HepG2 (cell line): ENCODE measurements around the gene PLD1. TPM values are rescaled to one million over a fixed set of nuclear protein-coding genes. Genes with fewer than 3 reads are reported as not detected.
A peak's percentile ranks its signal among the peaks of the same experiment; 100 is the strongest.

Experiments
- ARID5B ChIP-seq: IDR thresholded peaks from 2 replicates; pipeline ENCODE4 v1.4.0; 2020; ENCODE audit warnings: mild to moderate bottlenecking, missing genetic modification reagents
- CEBPG ChIP-seq: IDR thresholded peaks from 2 replicates; pipeline ENCODE4 v1.6.1; 2016
- E2F5 ChIP-seq: sonication (generic); formaldehyde crosslinking; conservative IDR thresholded peaks from 2 replicates; pipeline ENCODE4 v1.4.0; 2020; ENCODE audit warnings: missing genetic modification reagents
- ESRRA ChIP-seq: sonication (generic); formaldehyde crosslinking; IDR thresholded peaks from 2 replicates; pipeline ENCODE4 v1.5.1; 2020; ENCODE audit warnings: mild to moderate bottlenecking, low read depth, missing genetic modification reagents
- GTF2F1 ChIP-seq: fragments of 150-350 bp; IDR thresholded peaks from 2 replicates; pipeline ENCODE4 v1.6.1; 2014; ENCODE audit warnings: low read length
- HNRNPK ChIP-seq: fragments of 200-400 bp; formaldehyde crosslinking; IDR thresholded peaks from 2 replicates; pipeline ENCODE4 v1.6.1; 2018; ENCODE audit warnings: low read length, low read depth, moderate library complexity, mild to moderate bottlenecking; ENCODE audit not compliant: poor library complexity, severe bottlenecking
- IRX3 ChIP-seq: sonication (generic); formaldehyde crosslinking; IDR thresholded peaks from 2 replicates; pipeline ENCODE4 v1.8.1; 2023; ENCODE audit warnings: mild to moderate bottlenecking, low read depth, missing genetic modification reagents, borderline replicate concordance
- JUND ChIP-seq: sonication (generic); formaldehyde crosslinking; IDR thresholded peaks from 2 replicates; pipeline ENCODE4 v1.8.0; 2022; ENCODE audit warnings: mild to moderate bottlenecking, missing genetic modification reagents
- KDM1A ChIP-seq: IDR thresholded peaks from 2 replicates; pipeline ENCODE4 v1.6.1; 2016; ENCODE audit warnings: missing compliant biosample characterization
- NCOA5 ChIP-seq: sonication (generic); formaldehyde crosslinking; IDR thresholded peaks from 2 replicates; pipeline ENCODE4 v1.4.0; 2020; ENCODE audit warnings: missing genetic modification reagents
- NFE2L2 ChIP-seq: fragments of 150-350 bp; IDR thresholded peaks from 2 replicates; pipeline ENCODE4 v1.6.1; 2014; ENCODE audit warnings: low read length
- REPIN1 ChIP-seq: sonication (generic); formaldehyde crosslinking; IDR thresholded peaks from 2 replicates; pipeline ENCODE4 v1.8.0; 2022; ENCODE audit warnings: missing genetic modification reagents, low read depth, mild to moderate bottlenecking, borderline replicate concordance
- RFX3 ChIP-seq: IDR thresholded peaks from 2 replicates; pipeline ENCODE4 v1.6.1; 2016; ENCODE audit warnings: missing biosample characterization, missing genetic modification reagents
- SMYD3 ChIP-seq: sonication (generic); formaldehyde crosslinking; IDR thresholded peaks from 2 replicates; pipeline ENCODE4 v1.8.1; 2023; ENCODE audit warnings: mild to moderate bottlenecking, missing genetic modification reagents
- TEAD2 ChIP-seq: sonication (generic); formaldehyde crosslinking; IDR thresholded peaks from 2 replicates; pipeline ENCODE4 v1.9.0; 2021; ENCODE audit warnings: missing genetic modification reagents
- U2AF2 ChIP-seq: fragments of 200-400 bp; formaldehyde crosslinking; IDR thresholded peaks from 2 replicates; pipeline ENCODE4 v1.6.1; 2017; ENCODE audit warnings: low read depth, mild to moderate bottlenecking, low read length
- ZBTB21 ChIP-seq: sonication (generic); formaldehyde crosslinking; IDR thresholded peaks from 2 replicates; pipeline ENCODE4 v1.4.0; 2020; ENCODE audit warnings: missing genetic modification reagents
- ZBTB49 ChIP-seq: sonication (generic); formaldehyde crosslinking; IDR thresholded peaks from 2 replicates; pipeline ENCODE4 v1.4.0; 2020; ENCODE audit warnings: missing genetic modification reagents, borderline replicate concordance
- ZFP36L1 ChIP-seq: sonication (generic); formaldehyde crosslinking; IDR thresholded peaks from 2 replicates; pipeline ENCODE4 v1.8.0; 2022; ENCODE audit warnings: mild to moderate bottlenecking, missing genetic modification reagents, moderate library complexity
- ZNF33A ChIP-seq: sonication (generic); formaldehyde crosslinking; IDR thresholded peaks from 2 replicates; pipeline ENCODE4 v1.5.1; 2020; ENCODE audit warnings: missing genetic modification reagents, mild to moderate bottlenecking, moderate library complexity, borderline replicate concordance
- ZNF570 ChIP-seq: sonication (generic); formaldehyde crosslinking; IDR thresholded peaks from 2 replicates; pipeline ENCODE4 v1.4.0; 2020; ENCODE audit warnings: mild to moderate bottlenecking, missing genetic modification reagents, borderline replicate concordance
- ZNF816 ChIP-seq: sonication (generic); formaldehyde crosslinking; IDR thresholded peaks from 2 replicates; pipeline ENCODE4 v1.8.0; 2022; ENCODE audit warnings: missing genetic modification reagents, mild to moderate bottlenecking, borderline replicate concordance
- ZSCAN30 ChIP-seq: sonication (generic); formaldehyde crosslinking; IDR thresholded peaks from 2 replicates; pipeline ENCODE4 v1.5.0; 2020; ENCODE audit warnings: mild to moderate bottlenecking, missing genetic modification reagents
- polyA plus RNA-seq, 8 experiments: library from polyadenylated mRNA; depleted of rRNA in 3 of 8; stranded (reverse) in 7 of 8; unstranded in 1 of 8; fragments of >200 nt; fragmentation: Illumina TruSeq in 4 of 8; extraction: Trizol in 4 of 8; gene quantifications; 2 replicates each; pipeline versions ENCODE4 v1.2.1 to v1.2.3, GENCODE V29; 2011 to 2016; ENCODE audit warnings: low read depth in 4 of 8, missing spikeins in 1 of 8, mixed read lengths in 1 of 8; ENCODE audit not compliant: insufficient read depth in 1 of 8
- total RNA-seq, 5 experiments: library from RNA; depleted of rRNA; stranded (reverse); fragments of >200 nt; fragmentation: Illumina TruSeq; extraction: Trizol; gene quantifications; 2 replicates each; pipeline ENCODE4 v1.2.3, GENCODE V29; 2016; ENCODE audit warnings: low read depth in 1 of 5

PLD1 gene
- total and polyA plus RNA-seq, 2 of the 13 experiments (the other 11 are each of a cell fraction or from before 2014, with no cell fraction given), result 27.1 to 59.4 TPM

GRCh38 chr3:171840811-171841619, 30.7 kb upstream of the PLD1 start (continued):
- TF ChIP-seq RFX3 (CRISPR knock-in tag) (no peak), GTF2F1 (no peak), KDM1A (CRISPR knock-in tag) (0 out of 2 replicates have a peak, but pooled peaks have one; percentile 5), ZNF33A (CRISPR knock-in tag) (no peak), U2AF2 (no peak), HNRNPK (peak; percentile 18), REPIN1 (peak; percentile 69; the same call in 1 of the 2 replicates), SMYD3 (0 out of 2 replicates have a peak, but pooled peaks have one; percentile 62), ESRRA (CRISPR knock-in tag) (no peak; the same call in 1 of the 2 replicates), E2F5 (CRISPR knock-in tag) (no peak), ZFP36L1 (CRISPR knock-in tag) (peak; percentile 92; the same call in 1 of the 2 replicates), JUND (CRISPR knock-in tag) (no peak), TEAD2 (CRISPR knock-in tag) (no peak), ZBTB21 (CRISPR knock-in tag) (no peak), ZNF570 (CRISPR knock-in tag) (0 out of 2 replicates have a peak, but pooled peaks have one; percentile 36), ARID5B (CRISPR knock-in tag) (peak; percentile 96), ZNF816 (peak; percentile 12; the same call in 1 of the 2 replicates), NFE2L2 (no peak), CEBPG (peak; percentile 92), IRX3 (CRISPR knock-in tag) (no peak), ZSCAN30 (no peak), NCOA5 (CRISPR knock-in tag) (no peak), ZBTB49 (CRISPR knock-in tag) (no peak)
